Ectodermal cell (in vitro differentiated cells): ENCODE measurements around the gene KAT14.
"Not testable (repeated sequence)": the region's sequence is repeated elsewhere in the genome, so short reads cannot be mapped to it uniquely, and the experiment has no call there.

Source experiments
- H3K27ac ChIP-seq: 2 replicates; pipeline ENCODE4 v1.7.0; 2013; ENCODE audit warnings: mild to moderate bottlenecking, low read depth, low read length; ENCODE audit not compliant: insufficient read depth, poor library complexity, severe bottlenecking
- H3K27me3 ChIP-seq: 2 replicates; pipeline ENCODE4 v1.7.0; 2013; ENCODE audit warnings: mild to moderate bottlenecking, low read length; ENCODE audit not compliant: insufficient read depth, control insufficient read depth, poor library complexity, severe bottlenecking
- H3K36me3 ChIP-seq: one replicate; pipeline ENCODE4 v1.7.0; 2013; ENCODE audit warnings: low read length; ENCODE audit not compliant: control insufficient read depth, insufficient read depth
- H3K4me1 ChIP-seq: one replicate; pipeline ENCODE4 v1.7.0; 2013; ENCODE audit warnings: low read length; ENCODE audit not compliant: control insufficient read depth, insufficient read depth
- H3K4me3 ChIP-seq: 2 replicates; pipeline ENCODE4 v1.7.0; 2013; ENCODE audit warnings: low read depth, low read length, control low read depth; ENCODE audit not compliant: insufficient read depth
- H3K9me3 ChIP-seq: 2 replicates; pipeline ENCODE4 v1.7.0; 2013; ENCODE audit warnings: mild to moderate bottlenecking, low read length, moderate library complexity; ENCODE audit not compliant: control insufficient read depth
- WGBS, 2 experiments: methylation state at CpG; one replicate each; pipeline ENCODE4 v1.1.7; 2013; ENCODE audit warnings: missing lambda C conversion rate in 2 of 2; 5-methylcytosine and 5-hydroxymethylcytosine counted together

Gene KAT14

DNA sequence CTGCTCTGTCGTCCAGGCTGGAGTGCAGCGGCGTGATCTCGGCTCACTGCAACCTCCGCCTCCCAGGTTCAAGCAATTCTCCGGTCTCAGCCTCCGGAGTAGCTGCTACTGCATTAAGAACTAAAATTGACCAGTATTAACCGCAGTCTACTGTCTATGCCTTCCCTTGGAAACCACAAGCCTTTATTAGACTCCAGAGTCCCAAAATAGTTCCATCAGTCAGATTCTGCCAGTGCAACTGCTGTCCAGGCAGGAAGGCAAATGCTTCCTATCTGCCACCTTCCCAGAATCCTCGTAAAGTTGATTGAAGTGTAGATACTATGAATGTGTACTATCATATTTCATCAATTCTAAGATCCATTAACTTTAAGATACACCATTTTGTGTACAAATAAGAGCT lies 16.7 kb downstream of the KAT14 start:
- H3K36me3 ChIP-seq: peaks cover 18% of the 10 kb centered on the region
- WGBS, 2 experiments: 92 to 97% methylated on average over 8 of the region's 9 CpGs
- H3K27me3 ChIP-seq: no peaks in the 10 kb centered on the region
- no peak overlapping the region for H3K4me3 ChIP-seq
- H3K9me3 ChIP-seq: no peaks in the 10 kb centered on the region
- no peak overlapping the region for H3K27ac ChIP-seq
- no peaks in the 10 kb centered on the region for H3K4me1 ChIP-seq

DNA sequence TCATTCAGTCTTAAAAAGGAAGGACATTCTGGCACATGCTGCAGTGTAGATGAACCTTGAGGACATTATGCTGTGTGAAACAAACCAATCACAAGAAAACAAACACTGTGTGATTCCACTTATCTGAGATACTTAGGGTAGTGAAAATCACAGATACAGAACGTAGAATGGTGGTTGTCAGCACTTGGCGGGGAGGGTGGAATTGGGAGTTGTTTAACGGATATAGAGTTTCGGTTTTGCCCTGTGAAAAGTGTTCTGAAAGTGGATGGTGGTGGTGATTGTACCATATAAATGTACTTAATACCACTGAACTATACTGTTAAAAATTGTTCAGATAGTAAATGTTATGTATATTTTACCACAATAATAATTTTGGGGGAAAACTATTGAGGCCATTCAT lies 18.4 kb downstream of the KAT14 start:
- Histone ChIP-seq H3K36me3 (peaks cover 19% of the 10 kb centered on the region), H3K9me3 (no peaks in the 10 kb centered on the region), H3K4me3 (no peak overlapping the region), H3K27me3 (no peaks in the 10 kb centered on the region), H3K4me1 (no peaks in the 10 kb centered on the region), H3K27ac (no peak overlapping the region)
- 95 to 100% methylated on average over 4 of the region's 4 CpGs for WGBS, 2 experiments

DNA sequence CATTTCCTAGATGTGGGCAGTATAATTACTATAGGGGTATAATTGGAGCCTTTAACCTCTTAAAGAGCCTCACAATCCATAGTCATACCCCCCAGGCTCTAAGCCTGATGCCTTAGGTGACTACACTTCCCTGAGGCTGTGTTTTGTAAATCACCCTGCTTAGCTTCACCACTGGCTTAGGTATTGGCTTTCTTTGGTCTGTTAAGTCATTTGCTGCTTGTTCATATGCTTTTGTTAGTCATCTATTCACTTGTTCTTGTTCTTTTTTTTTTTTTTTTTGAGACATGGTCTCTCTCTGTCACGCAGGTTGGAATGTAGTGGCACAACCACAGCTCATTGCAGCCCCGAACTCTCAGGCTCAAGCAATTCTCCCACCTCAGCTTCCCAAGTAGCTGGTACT lies 26.7 kb downstream of the KAT14 start:
- WGBS, 2 experiments: 88 to 93% methylated on average over 2 of the region's 2 CpGs
- H3K36me3 ChIP-seq: peaks cover 23% of the 10 kb centered on the region
- H3K9me3 ChIP-seq: no peaks in the 10 kb centered on the region
- no peak overlapping the region for H3K27ac ChIP-seq
- peaks cover 16% of the 10 kb centered on the region for H3K4me1 ChIP-seq
- H3K27me3 ChIP-seq: no peaks in the 10 kb centered on the region
- no peak overlapping the region for H3K4me3 ChIP-seq

DNA sequence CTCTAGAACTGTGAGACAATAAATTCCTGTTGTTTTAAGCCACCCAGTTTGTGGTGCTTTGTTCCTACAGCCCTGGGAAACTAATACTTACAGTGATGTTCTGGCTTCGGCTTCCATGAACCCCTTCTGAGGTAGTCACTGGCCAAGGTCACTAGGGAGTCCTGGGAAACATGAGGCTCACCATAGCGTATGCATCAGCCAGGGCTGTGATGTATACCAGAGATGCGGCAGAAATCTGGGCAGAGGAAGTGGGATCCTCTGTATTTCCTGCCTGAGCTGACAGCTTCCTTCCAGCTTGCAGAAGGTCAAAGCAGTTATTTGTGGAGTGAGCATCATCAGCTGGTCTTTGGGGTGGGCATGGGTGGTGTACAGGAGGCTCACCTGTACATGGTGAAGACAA lies 27.9 kb downstream of the KAT14 start:
- 94 to 96% methylated on average over 3 of the region's 3 CpGs for WGBS, 2 experiments
- Histone ChIP-seq H3K27ac (no peak overlapping the region), H3K4me3 (no peak overlapping the region), H3K4me1 (peaks cover 16% of the 10 kb centered on the region), H3K9me3 (no peaks in the 10 kb centered on the region), H3K36me3 (peaks cover 16% of the 10 kb centered on the region), H3K27me3 (no peaks in the 10 kb centered on the region)

DNA sequence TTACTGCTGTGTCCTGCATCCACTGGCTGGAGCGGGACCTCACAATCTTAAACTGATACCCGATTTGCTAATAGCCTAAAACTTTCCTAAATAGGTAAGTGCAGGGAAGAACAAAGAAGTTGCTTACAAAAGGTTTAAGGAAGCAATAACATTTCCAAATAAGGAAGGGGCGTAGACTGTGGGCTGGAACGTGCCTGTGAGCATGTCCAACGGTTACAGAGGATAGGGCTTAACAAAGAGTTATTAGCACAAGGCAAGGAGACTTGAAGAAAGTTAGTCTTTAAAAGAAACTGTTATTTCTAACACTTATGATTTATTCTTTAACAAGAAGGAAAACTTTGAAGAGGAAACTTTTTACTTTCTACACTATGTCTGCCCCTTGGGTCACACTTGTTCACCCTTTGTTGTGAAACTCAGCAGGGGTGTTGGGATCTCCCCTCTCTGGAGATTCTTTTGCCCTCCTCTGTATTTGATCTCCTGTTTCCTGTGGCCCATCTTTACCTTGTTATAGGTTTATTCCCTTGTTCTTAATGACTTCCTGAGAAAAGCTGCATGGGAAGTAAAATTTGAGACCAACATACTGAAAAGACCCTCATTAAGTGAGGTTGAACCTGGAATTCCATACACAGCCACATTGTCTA lies 28.7 kb downstream of the KAT14 start:
- Histone ChIP-seq H3K27ac (no peak overlapping the region), H3K4me3 (no peak overlapping the region), H3K27me3 (no peaks in the 10 kb centered on the region), H3K4me1 (peaks cover 16% of the 10 kb centered on the region), H3K9me3 (no peaks in the 10 kb centered on the region), H3K36me3 (peaks cover 15% of the 10 kb centered on the region)
- 75 to 76% methylated on average over 5 of the region's 5 CpGs for WGBS, 2 experiments

DNA sequence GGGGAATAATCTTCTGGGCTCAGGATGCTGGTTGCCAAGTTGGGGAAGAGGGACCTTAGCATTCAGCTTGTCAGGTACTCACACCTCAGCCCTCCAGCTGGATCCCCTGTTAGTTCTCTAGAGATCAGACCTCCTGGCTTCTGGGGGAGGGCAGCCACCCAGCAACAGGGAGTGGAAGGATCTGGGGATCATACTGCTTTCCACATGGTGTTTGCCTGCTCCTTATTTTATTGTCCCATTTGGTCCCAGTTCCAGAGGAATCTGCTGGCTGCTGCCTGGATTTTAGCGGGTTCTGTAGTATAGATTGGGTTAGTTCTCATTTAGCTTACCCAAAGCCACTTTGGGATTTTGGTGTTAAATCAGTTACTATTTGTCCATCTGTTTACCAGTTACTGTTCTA lies 29.3 kb downstream of the KAT14 start:
- WGBS, 2 experiments: 100% methylated on average over 1 of the region's 1 CpG
- peaks cover 9% of the 10 kb centered on the region for H3K36me3 ChIP-seq
- no peak overlapping the region for H3K27ac ChIP-seq

DNA sequence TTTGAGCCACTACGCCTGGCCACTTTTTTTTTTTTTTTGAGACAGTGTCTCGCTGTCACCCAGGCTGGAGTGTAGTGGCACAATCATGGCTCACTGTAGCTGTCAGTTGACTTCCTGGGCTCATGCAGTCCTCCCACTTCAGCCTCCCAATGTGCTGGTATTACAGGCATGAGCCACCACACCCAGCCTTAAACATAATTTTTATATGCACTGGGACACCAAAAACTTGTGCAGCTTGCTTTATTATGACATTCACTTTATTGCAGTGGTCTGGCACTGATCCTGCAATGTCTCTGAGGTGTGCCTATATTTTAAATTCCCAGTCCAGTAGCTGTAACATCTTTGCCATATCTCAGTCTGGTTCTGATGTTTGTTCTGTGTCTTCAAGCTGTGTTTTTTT lies 34.7 kb downstream of the KAT14 start:
- WGBS, 2 experiments: 95 to 99% methylated on average over 2 of the region's 2 CpGs
- Histone ChIP-seq H3K36me3 (peaks cover 3% of the 10 kb centered on the region), H3K4me1 (no peaks in the 10 kb centered on the region), H3K4me3 (no peak overlapping the region), H3K27ac (no peak overlapping the region), H3K9me3 (no peaks in the 10 kb centered on the region), H3K27me3 (no peaks in the 10 kb centered on the region)

More for the DNA sequence above, 29.3 kb downstream of the KAT14 start:
- no peaks in the 10 kb centered on the region for H3K27me3 ChIP-seq
- no peaks in the 10 kb centered on the region for H3K9me3 ChIP-seq
- H3K4me1 ChIP-seq: peaks cover 16% of the 10 kb centered on the region
- H3K4me3 ChIP-seq: no peak overlapping the region

DNA sequence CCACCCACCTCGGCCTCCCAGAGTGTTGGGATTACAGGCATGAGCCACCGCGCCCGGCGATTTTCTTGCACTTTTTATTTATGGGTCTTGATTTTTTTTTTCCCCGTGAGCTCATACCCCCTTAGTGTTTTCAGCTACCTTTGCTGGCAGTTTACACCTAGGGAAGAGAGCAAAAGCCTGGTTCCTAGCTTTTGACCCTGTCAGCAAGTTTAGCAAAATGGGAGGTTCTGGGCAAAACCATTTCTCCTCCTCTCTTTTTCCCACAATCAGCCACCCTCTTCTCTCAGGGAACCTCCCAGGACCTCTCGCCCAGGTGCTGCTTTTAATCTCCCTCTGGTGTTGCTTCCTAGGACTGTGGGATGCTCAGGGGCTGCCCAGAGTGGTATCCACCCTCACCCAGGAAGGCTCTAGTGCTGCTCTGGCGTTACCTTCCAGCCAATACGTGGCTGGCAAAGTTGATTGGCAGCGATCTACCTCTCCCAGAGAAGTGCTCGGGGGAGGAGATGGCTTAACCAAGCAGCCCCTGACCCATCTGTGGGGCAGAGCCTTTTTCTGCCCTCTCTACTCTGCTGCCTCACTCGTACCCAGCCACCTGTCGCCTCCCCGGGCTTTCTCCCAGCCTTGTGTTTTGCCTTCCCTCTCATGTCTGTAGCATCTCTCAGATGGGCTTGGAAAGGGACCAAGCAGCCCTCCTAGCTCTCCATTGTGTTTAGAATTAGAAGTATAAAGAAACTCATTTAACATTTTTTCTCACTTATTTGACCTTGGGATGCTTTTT lies 37.4 kb downstream of the KAT14 start:
- peaks cover 4% of the 10 kb centered on the region for H3K36me3 ChIP-seq
- H3K9me3 ChIP-seq: no peaks in the 10 kb centered on the region
- no peak overlapping the region for H3K27ac ChIP-seq
- no peak overlapping the region for H3K4me3 ChIP-seq
- 93 to 95% methylated on average over 14 of the region's 14 CpGs for WGBS, 2 experiments
- H3K27me3 ChIP-seq: no peaks in the 10 kb centered on the region
- H3K4me1 ChIP-seq: no peaks in the 10 kb centered on the region

DNA sequence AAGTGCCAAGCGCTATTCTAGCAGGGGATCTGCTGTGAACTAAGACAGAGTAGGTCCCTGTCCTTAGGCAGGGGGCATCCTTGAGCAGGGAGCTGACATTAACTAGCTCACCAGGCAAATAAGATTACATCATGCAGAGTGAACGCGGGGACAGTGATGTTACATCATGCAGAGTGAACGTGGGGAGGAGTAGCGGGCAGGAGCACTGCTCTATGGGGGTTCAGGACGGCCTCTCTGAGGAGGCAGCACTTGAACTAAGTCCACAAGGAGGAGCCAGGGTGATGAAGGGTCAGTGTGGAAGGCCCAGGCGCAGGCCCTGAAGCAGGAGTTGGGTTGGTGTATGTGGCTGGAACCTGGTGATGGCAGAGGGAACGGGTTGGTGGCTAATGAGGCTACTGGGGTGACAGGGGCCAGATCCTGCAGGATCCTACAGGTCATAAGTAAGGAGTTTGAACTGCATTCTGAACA lies 38.7 kb downstream of the KAT14 start:
- no peaks in the 10 kb centered on the region for H3K4me1 ChIP-seq
- H3K36me3 ChIP-seq: peaks cover 11% of the 10 kb centered on the region
- H3K27ac ChIP-seq: no peak overlapping the region
- peaks cover 5% of the 10 kb centered on the region for H3K9me3 ChIP-seq
- whole genome bisulfite sequencing, 2 experiments: 82 to 85% methylated on average over 8 of the region's 8 CpGs
- H3K4me3 ChIP-seq: no peak overlapping the region
- H3K27me3 ChIP-seq: no peaks in the 10 kb centered on the region

DNA sequence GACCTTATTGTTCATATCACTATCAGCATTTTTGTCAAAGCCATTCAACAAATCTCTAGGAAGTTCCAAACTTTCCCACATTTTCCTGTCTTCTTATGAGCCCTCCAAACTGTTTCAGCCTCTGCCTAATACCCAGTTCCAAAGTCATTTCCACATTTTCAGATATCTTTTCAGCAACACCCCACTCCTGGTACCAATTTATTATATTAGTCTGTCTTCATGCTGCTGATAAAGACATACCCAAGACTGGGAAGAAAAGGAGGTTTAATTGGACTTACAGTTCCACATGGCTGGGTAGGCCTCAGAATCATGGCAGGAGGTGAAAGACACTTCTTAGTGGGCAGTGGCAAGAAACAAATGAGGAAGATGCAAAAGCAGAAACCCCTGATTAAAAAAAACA lies 42.7 kb downstream of the KAT14 start:
- not testable (repeated sequence) for H3K27ac ChIP-seq, H3K27me3 ChIP-seq, H3K4me3 ChIP-seq, H3K4me1 ChIP-seq, H3K9me3 ChIP-seq
- H3K36me3 ChIP-seq: peaks cover 22% of the 10 kb centered on the region
